Measurements from ENCODE around the gene CHL1. TPM values are rescaled to one million over a fixed set of nuclear protein-coding genes. Genes with fewer than 3 reads are reported as not detected.

The CHL1 gene
- total and polyA plus RNA-seq, 2 donors (not counting 1 experiment from before 2014, with no cell fraction given), result 0.01 to 0.33 TPM

- Histone ChIP-seq H3K9me3 (ENCODE audit: control insufficient read depth, insufficient read depth, low read depth, low read length) (no peaks in the 10 kb centered on the region), H3K27me3 (ENCODE audit: control insufficient read depth, insufficient read depth, low read length) (no peaks in the 10 kb centered on the region), H3K4me2 (ENCODE audit: extremely low read depth, insufficient read depth, low read length) (no peak overlapping the region), H3K9ac (ENCODE audit: insufficient read depth, low read length) (no peak overlapping the region), H3K4me1 (ENCODE audit: control insufficient read depth, extremely low read depth, insufficient read depth, low read length) (no peaks in the 10 kb centered on the region), H3K79me2 (ENCODE audit: control insufficient read depth, insufficient read depth, low read length) (no peaks in the 10 kb centered on the region), H2AFZ (ENCODE audit: low read length) (no peak overlapping the region), H3K36me3 (ENCODE audit: control insufficient read depth, insufficient read depth, low read length) (no peaks in the 10 kb centered on the region), H3K4me3 (replicated peaks in 1 of 4; ENCODE audit: control extremely low read depth in 1 of 4, insufficient read depth in 1 of 4, low read depth in 3 of 4, low read length in 4 of 4) (no peak overlapping the region), H3K27ac (ENCODE audit: insufficient read depth, low read length) (no peak overlapping the region), H4K20me1 (ENCODE audit: control insufficient read depth, extremely low read depth, insufficient read depth, low read length) (no peaks in the 10 kb centered on the region)
- DNase-seq (ENCODE audit: low read depth in 2 of 2), result peak in 1 of 2 donors; percentile 10
- TF ChIP-seq, protein P1, sequence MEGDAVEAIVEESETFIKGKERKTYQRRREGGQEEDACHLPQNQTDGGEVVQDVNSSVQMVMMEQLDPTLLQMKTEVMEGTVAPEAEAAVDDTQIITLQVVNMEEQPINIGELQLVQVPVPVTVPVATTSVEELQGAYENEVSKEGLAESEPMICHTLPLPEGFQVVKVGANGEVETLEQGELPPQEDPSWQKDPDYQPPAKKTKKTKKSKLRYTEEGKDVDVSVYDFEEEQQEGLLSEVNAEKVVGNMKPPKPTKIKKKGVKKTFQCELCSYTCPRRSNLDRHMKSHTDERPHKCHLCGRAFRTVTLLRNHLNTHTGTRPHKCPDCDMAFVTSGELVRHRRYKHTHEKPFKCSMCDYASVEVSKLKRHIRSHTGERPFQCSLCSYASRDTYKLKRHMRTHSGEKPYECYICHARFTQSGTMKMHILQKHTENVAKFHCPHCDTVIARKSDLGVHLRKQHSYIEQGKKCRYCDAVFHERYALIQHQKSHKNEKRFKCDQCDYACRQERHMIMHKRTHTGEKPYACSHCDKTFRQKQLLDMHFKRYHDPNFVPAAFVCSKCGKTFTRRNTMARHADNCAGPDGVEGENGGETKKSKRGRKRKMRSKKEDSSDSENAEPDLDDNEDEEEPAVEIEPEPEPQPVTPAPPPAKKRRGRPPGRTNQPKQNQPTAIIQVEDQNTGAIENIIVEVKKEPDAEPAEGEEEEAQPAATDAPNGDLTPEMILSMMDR (conservative IDR thresholded peaks at IDR 0.05 in 1 of 2, IDR thresholded peaks at IDR 0.05 in 1 of 2; ENCODE audit: low read depth in 1 of 2, low read length in 2 of 2), result no peak
- TF ChIP-seq EZH2 (IDR thresholded peaks at IDR 0.05; ENCODE audit: low read length, missing control alignments), result no peak
Observed at GRCh38 chr3:256501-256900, 59.9 kb downstream of the CHL1 start.

- H4K20me1 ChIP-seq (ENCODE audit: control insufficient read depth, extremely low read depth, insufficient read depth, low read length), result no peaks in the 10 kb centered on the region
- H3K27ac ChIP-seq (ENCODE audit: insufficient read depth, low read length), result no peak overlapping the region
- H3K4me1 ChIP-seq (ENCODE audit: control insufficient read depth, extremely low read depth, insufficient read depth, low read length), result no peaks in the 10 kb centered on the region
- H3K27me3 ChIP-seq (ENCODE audit: control insufficient read depth, insufficient read depth, low read length), result no peaks in the 10 kb centered on the region
- no peak overlapping the region for H3K4me2 ChIP-seq (ENCODE audit: extremely low read depth, insufficient read depth, low read length)
- H3K4me3 ChIP-seq (replicated peaks in 1 of 4; ENCODE audit: control extremely low read depth in 1 of 4, insufficient read depth in 1 of 4, low read depth in 3 of 4, low read length in 4 of 4), result no peak overlapping the region
- no peak overlapping the region for H3K9ac ChIP-seq (ENCODE audit: insufficient read depth, low read length)
- H3K9me3 ChIP-seq (ENCODE audit: control insufficient read depth, insufficient read depth, low read depth, low read length), result no peaks in the 10 kb centered on the region
- TF ChIP-seq, protein P1 (conservative IDR thresholded peaks at IDR 0.05 in 1 of 2, IDR thresholded peaks at IDR 0.05 in 1 of 2; ENCODE audit: low read depth in 1 of 2, low read length in 2 of 2), result no peak
- TF ChIP-seq EZH2 (IDR thresholded peaks at IDR 0.05; ENCODE audit: low read length, missing control alignments), result no peak
- H2AFZ ChIP-seq (ENCODE audit: low read length), result no peak overlapping the region
- H3K79me2 ChIP-seq (ENCODE audit: control insufficient read depth, insufficient read depth, low read length), result no peaks in the 10 kb centered on the region
- no peak for DNase-seq (ENCODE audit: low read depth in 2 of 2)
- H3K36me3 ChIP-seq (ENCODE audit: control insufficient read depth, insufficient read depth, low read length), result no peaks in the 10 kb centered on the region
Observed at GRCh38 chr3:257826-258225, 61.3 kb downstream of the CHL1 start.

DNA sequence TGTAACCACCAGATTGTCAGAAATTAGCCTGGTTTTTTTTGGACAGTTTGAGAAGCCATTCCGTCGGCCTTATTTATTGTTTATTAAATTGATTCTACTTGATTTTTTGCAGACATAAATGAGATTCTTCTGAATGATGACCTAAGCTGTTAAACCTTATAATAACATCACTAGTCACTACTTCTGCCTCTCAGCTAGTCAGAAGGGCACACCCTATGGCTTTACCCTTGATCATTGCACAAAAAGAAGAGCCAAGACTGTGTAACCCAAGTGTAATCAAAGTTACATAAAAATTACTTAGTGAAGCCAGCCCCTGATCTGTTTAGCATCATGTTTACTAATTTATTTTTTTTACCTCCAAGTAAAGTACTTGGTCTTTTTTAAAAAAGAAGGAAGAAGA is 64.3 kb downstream of the CHL1 start:
- no peaks in the 10 kb centered on the region for H4K20me1 ChIP-seq (ENCODE audit: control insufficient read depth, extremely low read depth, insufficient read depth, low read length)
- TF ChIP-seq, protein P1 (conservative IDR thresholded peaks at IDR 0.05 in 1 of 2, IDR thresholded peaks at IDR 0.05 in 1 of 2; ENCODE audit: low read depth in 1 of 2, low read length in 2 of 2), result no peak
- TF ChIP-seq EZH2 (IDR thresholded peaks at IDR 0.05; ENCODE audit: low read length, missing control alignments), result no peak

More for the DNA sequence above, 64.3 kb downstream of the CHL1 start:
- peak in 1 of 2 donors; percentile 35 for DNase-seq (ENCODE audit: low read depth in 2 of 2)
- H3K79me2 ChIP-seq (ENCODE audit: control insufficient read depth, insufficient read depth, low read length), result no peaks in the 10 kb centered on the region
- no peaks in the 10 kb centered on the region for H3K9me3 ChIP-seq (ENCODE audit: control insufficient read depth, insufficient read depth, low read depth, low read length)
- H3K4me2 ChIP-seq (ENCODE audit: extremely low read depth, insufficient read depth, low read length), result no peak overlapping the region
- no peak overlapping the region for H2AFZ ChIP-seq (ENCODE audit: low read length)
- no peak overlapping the region for H3K4me3 ChIP-seq (replicated peaks in 1 of 4; ENCODE audit: control extremely low read depth in 1 of 4, insufficient read depth in 1 of 4, low read depth in 3 of 4, low read length in 4 of 4)
- H3K27ac ChIP-seq (ENCODE audit: insufficient read depth, low read length), result no peak overlapping the region
- no peaks in the 10 kb centered on the region for H3K4me1 ChIP-seq (ENCODE audit: control insufficient read depth, extremely low read depth, insufficient read depth, low read length)
- H3K9ac ChIP-seq (ENCODE audit: insufficient read depth, low read length), result no peak overlapping the region
- H3K27me3 ChIP-seq (ENCODE audit: control insufficient read depth, insufficient read depth, low read length), result no peaks in the 10 kb centered on the region
- no peaks in the 10 kb centered on the region for H3K36me3 ChIP-seq (ENCODE audit: control insufficient read depth, insufficient read depth, low read length)

Measured in fibroblast of lung (primary cell).